Measurements from ENCODE around the gene NEURL4.

NEURL4 gene

DNA sequence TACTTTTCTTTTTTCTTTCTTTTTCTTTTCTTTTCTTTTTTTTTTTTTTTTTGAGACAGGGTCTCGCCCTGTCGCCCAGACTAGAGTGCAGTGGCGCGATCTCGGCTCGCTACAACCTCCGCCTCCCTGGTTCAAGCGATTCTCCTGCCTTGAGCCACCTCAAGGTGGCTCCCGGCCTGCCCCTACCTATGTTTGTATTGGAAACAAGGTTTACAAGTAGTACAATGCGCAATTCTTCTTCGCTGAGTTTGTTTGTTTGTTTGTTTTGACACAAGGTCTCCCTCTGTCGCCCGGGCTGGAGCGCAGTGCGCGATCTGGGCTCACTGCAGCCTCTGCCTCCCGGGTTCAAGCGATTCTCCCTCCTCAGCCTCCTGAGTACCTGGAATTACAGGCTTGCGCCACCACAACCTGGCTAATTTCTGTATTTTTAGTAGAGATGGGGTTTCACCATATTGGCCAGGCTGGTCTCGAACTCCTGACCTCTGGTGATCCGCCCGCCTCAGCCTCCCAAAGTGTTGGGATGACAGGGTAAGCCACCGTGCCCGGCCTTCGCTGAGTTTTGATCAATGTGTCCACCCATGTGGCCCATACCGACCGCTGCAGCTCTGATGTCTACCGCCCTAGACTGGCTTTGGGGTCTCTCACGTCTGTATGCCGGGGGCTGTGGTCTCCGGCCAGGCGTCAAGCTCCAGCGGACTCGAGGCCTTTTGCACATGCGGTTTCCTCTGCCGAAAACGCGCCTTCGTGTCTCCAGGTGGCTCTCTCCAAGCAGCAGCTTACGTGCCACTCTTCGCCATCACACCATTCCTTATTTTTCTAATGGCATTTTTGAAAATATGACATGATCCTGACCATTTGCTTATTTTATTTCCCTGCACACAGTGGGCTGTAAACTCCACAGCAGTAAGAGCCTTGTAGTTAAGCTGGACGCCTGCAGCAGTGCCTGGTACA lies 33.6 kb downstream of the NEURL4 start:
- no peak for DNase-seq

DNA sequence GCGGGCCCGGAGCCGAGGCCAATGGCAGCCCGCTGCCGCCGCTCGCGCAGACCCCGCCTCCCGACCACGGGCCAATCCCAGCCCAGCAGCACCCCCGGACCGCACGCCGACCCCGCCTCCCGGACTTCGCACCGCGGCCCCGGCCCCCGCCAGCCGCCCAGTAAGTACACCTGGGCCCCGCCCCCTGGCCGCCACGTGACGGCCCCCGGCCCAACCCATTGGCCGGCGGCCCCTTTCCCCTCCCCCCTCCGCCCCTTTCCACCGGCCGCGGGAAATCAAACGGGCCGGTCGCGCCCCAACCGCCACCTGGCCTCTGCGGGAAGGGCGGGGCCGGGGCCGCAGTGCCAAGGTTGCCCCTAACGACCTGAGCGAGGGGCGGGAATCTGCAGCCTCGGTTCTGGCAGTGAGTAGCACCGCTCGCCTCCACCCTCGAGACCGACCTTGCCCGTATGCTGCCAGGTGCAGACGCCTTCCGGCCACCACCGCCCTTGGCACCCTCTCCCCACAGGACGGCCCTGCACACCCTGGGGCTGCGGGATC lies 34.5 kb downstream of the NEURL4 start, which contains the start of gene YBX2:
TSS of gene YBX2 (minus strand) at position 26 of the 540 bp plus-strand sequence. CDS start 139 bp downstream, outside the sequence.
- peak; percentile 84 to 86 for DNase-seq

DNA sequence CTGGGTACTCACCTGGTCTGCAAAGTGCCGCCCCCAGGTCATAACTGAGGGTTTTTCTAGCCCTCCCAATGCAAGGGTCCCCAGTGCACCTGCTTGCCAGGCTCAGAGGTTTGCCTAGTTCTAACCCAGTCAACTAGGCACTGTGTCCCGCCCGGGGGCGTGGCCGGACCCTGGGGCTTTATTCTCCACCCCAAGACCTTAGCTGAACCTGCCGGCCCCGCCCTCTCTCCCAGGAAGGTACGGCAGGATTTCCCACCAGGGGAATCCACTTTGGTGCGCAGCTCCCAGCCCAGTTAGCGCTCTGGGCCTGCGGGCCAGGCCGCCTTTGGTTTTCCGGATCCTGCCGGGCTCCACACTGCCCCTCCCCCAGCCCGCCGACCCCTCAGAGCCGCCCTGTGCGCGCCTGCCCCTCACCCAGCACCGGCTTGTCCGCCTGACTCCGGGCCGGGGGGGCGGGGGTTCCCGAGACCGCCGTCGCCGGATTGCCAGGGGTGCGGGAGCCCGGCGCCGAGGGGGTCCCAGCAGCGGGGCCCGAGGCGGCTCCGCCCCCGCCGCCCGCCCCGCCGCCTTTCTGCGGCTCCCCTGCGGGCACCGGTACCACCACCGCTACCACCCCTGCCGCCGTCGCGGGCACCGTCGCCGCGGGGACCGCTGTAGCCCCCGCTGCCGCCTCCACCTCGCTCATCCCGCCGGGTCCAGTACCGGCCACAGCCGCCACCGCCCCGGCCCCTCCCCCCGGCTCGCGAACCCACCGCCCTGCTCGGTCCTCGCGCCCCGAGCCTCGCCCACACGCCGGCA lies 35.1 kb downstream of the NEURL4 start:
- no peak for DNase-seq

DNA sequence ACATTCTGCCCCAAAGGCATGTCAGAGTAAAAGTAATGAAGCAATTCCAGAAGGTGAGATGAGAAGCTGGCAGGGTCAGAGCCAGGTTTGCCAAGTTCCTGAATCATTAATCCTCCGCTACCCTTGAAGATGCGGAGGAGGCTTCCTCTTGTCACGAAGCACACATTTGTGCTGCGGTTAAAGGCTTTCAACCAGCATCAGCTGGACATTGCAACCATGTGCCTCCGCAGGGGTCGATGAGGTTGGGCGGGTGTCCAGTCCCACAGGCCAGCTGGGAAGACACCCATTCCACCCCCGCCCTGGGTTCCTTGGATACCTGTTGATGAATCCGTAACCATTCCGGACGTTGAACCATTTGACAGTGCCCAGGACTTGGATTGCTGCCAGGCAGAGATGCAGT lies 36.0 kb downstream of the NEURL4 start:
- DNase-seq: no peak

DNA sequence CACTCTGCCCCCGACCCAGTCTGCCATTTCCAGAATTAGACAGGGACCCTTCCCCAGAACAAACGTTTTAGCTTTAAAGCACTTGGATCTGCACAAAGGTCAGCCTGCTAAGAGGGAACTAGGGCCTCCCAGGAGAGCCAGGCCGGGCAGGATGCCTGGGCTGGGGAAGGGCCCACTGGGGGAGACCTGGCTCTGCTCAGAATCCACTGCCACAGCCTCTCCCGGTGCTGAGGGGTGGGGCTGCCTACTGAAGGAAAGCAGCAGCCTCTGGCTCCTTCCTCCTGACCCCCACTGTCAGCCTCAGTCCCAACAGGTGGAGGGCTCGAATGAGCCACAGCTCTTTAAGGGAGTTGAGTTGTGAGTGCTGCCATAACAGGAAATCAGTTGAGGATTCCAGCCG lies 36.4 kb downstream of the NEURL4 start:
- no peak for DNase-seq

DNA sequence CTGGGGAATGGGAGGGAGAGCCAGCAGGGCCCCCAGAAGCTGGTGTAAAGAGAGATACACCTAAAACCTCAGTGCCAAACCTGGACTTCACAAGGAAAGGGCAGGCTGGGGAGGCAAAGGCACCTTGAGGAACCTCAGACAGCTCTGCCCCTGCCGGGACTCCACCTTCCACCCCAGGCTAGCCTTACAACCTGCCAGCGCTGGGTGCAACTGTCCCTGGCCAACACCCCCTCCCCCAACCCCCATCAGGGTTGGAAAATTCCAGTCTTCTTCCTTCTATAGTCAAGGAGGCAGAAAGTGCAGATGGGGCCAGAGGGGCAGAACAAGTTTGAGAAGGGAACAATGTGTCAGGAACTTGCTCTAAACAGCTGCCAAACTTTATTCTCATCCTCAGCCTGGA lies 36.9 kb downstream of the NEURL4 start:
- DNase-seq: no peak

DNA sequence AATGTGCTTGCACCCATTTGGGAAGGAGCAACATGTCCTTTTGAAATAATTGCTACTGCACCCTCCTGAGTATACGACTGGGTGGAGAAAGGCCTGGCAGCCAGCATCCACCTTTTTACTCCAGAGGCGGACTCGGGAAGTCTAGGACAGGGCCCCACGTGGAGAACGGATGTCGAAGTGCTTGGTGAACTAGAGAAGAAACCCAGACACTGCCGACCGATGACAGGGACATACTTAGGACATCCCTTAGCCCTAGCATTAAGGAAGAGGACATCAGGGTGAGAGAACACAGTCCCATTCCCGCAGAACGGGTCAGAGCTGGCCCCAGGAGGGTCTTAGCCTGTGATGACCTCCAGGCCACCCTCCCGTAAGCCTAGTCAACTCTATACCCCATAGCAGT lies 38.5 kb downstream of the NEURL4 start:
- DNase-seq: no peak

DNA sequence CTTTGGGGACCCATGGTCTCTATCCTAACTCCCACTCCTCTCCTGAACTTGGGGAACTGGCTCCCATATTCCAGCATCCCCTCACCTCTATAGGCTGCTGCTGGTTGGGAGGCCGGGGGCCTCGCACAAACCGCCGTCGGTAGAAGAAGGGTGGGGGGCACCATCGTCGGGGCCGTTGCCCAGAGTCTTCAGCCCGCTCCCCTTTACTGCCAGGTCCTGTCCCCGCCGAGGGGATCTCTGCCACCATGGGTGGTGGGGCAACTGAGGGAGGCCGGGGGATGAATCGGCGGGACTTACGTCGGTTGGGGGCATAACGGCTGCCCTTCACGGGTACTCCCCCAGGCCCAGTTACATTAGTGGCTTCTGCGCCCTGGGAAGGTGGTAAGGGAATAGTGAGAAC lies 39.0 kb downstream of the NEURL4 start:
- DNase-seq: no peak

DNA sequence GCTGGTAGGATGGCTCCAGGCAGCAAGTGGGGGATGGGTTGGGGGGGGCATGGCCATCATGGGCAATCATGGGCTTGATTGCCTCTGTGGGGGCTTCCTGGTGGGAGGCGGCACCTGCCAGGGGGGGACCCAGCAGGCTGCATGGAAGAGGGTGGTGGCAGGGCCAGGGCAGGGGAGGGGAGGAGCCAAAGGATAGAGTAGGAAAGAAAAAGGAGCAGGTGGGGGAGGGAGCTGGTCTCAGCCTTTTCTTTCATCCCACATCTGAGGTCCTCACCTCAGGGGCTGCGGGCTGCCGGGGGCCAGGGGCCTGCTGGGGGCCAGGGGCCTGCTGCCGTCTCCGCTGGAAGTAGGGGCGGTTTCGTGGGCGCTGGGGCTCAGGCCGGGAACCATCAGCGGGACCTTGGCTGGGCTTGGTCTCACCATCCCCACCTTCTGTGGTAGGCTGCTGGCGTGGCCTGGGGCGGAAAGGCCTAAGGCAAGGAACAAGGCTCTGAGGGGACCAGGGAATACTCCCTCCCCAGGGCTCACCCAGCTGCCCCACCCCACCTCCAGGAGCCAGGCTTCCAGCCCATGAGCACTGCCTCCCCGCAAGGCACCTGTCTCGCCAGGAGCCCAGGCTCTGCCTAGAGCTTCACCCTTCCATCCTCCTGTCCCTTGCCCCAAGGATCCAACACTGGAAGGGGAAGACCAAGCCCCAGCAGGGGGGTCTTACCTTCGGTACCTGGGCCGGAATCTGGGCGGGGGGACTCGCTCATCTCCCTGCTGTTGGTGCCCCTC lies 39.7 kb downstream of the NEURL4 start:
- DNase-seq: no peak

DNA sequence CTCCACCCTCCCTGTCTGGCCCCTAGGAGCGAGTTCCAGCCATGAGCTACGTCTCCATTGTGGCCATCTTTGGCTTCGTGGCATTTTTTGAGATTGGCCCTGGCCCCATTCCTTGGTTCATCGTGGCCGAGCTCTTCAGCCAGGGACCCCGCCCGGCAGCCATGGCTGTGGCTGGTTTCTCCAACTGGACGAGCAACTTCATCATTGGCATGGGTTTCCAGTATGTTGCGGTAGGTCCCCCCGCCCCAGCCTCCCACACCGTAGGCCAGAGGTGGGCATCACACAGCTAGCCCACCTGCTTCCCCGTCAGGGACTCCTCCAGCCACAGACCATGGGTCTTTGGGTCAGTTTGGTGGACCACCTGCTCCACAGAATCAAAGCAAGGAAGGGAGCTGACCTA lies 43.5 kb downstream of the NEURL4 start:
- DNase-seq: no peak

DNA sequence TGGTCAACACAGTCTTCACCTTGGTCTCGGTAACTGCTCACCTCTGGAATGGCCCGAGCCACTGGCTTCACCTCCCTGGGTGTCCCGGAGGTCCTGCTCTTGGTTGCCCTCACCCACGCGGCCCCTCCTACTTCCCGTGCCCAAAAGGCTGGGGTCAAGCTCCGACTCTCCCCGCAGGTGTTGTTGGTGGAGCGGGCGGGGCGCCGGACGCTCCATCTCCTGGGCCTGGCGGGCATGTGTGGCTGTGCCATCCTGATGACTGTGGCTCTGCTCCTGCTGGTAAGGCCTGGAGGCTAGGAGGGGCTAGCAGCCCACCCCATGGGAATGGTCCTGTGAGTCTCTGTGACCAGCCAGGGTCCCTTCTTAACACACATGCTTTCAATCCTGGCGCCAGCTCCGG lies 44.2 kb downstream of the NEURL4 start:
- DNase-seq: no peak

DNA sequence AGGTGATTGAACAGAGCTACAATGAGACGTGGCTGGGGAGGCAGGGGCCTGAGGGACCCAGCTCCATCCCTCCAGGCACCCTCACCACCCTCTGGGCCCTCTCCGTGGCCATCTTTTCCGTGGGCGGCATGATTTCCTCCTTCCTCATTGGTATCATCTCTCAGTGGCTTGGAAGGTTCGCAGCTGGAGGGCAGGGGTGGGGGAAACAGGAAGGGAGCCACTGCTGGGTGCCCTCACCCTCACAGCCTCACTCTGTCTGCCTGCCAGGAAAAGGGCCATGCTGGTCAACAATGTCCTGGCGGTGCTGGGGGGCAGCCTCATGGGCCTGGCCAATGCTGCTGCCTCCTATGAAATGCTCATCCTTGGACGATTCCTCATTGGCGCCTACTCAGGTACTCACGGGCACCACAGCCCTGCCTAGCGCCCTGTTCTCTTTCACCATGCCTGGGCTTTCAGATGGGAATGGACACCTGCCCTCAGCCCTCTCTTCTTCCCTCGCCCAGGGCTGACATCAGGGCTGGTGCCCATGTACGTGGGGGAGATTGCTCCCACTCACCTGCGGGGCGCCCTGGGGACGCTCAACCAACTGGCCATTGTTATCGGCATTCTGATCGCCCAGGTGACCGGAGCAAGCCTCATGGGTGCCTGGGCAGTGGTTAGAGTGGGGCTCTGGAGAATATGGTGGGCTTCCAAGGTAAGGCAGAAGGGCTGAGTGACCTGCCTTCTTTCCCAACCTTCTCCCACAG lies 45.5 kb downstream of the NEURL4 start:
- DNase-seq: no peak

DNA sequence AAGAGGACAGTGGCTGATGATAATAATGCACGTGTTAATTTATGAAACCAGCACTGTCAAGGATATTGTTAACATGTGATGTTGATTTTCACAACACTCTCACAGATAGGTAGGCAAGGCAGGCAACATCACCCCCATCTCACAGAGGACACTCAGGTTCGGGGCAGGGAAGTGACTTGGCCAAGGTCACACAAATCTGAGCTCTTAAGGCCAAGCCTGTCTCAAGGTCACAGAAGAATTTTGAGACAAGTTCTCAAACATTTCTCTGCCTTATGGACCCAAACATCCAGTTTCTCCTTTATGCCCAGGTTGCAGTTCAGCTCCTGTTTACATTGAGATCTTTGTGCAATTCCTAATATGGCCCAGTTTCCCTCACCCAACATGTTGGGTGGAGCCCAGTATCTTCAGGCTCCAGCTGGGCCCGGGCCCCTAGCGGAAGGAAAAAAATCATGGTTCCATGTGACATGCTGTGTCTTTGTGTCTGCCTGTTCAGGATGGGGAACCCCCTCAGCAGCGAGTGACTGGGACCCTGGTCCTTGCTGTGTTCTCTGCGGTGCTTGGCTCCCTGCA lies 46.3 kb downstream of the NEURL4 start:
- DNase-seq: no peak

DNA sequence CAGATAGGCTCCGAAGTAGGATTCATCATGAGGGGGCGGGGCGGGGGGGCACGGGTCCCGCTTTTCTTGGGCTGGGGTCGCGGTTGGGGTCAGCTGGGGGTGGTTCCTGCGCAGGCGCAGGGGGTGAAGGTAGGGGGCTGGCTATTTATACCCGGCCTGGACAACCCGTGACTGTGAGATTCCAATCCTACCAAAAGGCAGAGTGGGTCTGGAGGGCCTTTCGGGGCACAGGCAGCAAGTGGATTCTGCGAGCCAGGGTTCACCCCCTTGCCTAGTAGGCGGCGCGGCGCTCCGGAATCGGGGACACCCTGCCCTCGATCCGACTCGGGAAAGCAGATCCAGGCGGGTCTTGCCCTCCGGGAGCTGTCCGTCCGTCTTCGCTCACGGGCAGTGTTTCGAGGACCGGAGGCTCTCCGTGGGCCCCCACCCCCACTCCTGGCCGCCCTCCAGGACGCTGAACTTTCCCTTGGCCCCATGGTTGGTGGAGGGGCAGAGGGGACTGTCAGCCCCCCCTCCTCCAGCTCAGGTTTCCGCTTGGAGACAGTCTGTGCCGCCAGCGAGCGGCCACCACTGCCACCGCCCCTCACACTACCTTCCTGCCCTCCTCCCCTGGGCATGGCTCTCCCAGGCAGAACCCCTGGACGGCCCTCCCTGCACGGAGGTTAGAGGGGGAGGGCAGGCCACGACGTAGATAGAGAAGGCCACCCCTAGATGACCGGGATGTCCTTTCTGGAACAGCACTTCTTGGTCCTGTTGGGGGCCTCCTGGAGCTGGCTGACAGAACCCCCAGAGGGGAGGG lies 47.0 kb downstream of the NEURL4 start:
- no peak for DNase-seq

DNA sequence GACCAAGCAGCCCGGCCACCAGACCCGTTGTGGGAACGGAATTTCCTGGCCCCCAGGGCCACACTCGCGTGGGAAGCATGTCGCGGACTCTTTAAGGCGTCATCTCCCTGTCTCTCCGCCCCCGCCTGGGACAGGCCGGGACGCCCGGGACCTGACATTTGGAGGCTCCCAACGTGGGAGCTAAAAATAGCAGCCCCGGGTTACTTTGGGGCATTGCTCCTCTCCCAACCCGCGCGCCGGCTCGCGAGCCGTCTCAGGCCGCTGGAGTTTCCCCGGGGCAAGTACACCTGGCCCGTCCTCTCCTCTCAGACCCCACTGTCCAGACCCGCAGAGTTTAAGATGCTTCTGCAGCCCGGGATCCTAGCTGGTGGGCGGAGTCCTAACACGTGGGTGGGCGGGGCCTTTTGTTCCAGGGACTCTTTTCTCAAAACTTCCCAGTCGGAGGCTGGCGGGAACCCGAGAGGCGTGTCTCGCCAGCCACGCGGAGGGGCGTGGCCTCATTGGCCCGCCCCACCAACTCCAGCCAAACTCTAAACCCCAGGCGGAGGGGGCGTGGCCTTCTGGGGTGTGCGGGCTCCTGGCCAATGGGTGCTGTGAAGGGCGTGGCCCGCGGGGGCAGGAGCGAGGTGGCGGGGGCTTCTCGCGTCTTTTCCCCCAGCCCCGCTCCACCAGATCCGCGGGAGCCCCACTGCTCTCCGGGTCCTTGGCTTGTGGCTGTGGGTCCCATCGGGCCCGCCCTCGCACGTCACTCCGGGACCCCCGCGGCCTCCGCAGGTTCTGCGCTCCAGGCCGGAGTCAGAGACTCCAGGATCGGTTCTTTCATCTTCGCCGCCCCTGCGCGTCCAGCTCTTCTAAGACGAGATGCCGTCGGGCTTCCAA lies 47.8 kb downstream of the NEURL4 start, which contains the start of gene SLC2A4:
TSS of gene SLC2A4 (plus strand) at position 645 of the 879 bp plus-strand sequence. CDS start at position 862, 217 bp downstream.
- peak; percentile 89 to 90 for DNase-seq

DNA sequence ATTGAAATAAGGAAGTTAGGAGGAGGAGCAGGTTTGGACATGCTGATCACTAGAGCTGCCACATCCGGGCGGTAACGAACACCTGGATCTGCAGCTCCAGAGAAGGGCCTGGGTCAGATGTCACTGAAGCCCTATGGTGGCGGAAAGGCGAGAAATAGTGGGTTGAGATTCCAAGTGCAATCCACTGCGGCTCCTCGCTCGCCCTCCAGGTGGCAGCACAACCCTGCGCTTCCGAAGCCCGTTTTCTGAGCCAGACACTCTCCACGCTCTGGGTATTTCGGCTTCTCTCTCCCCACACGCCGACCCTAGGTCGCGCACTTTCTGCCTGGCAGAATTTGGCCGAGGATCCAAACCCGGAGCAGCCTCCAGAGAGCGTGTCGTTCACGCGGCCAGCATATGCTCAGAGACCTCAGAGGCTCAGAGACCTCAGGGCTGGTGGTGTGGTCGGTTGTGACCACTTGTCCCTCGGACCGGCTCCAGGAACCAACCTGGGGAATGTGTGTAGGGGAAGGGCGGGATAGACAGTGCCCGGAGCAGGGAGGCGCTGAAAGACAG lies 48.5 kb downstream of the NEURL4 start:
- DNase-seq: peak; percentile 82 to 88

DNA sequence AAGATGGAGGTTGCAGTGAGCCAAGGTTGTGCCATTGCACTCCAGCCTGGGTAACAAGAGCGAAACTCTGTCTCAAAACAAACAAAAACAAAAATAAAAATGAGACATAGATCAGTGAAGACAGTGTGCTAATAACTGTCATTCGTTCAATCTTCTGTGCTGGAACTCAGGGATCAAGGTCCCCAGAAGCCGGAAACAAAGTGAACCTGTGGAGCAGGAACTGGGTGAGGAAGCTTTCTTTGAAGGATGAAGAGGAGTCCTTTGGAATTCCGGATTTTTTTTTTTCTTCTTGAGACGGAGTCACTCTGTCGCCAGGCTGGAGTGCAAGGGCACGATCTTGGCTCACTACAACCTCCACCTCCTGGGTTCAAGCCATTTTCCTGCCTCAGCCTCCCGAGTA lies 49.7 kb downstream of the NEURL4 start:
- DNase-seq: no peak

DNA sequence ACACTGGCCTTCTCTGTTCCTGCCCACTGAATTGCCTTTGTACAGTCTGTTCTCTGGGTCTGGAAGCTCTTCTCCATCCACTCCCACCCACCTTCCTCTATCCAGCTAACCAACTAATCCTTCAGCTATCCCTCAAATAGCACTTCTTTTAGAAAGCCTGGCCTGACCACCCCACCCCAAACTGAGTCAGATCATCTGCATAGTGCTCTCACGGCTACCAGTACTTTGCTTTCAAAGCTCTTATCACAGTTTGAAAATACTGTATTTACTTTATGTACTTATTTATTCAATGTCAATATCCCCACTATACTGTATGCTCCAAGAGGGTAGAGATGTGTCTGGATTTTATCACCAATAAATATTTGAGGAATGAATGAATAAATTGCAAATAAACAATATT lies 62.4 kb downstream of the NEURL4 start:
- DNase-seq: no peak
